ENCODE results near the gene DRC7.

Gene DRC7

DNA sequence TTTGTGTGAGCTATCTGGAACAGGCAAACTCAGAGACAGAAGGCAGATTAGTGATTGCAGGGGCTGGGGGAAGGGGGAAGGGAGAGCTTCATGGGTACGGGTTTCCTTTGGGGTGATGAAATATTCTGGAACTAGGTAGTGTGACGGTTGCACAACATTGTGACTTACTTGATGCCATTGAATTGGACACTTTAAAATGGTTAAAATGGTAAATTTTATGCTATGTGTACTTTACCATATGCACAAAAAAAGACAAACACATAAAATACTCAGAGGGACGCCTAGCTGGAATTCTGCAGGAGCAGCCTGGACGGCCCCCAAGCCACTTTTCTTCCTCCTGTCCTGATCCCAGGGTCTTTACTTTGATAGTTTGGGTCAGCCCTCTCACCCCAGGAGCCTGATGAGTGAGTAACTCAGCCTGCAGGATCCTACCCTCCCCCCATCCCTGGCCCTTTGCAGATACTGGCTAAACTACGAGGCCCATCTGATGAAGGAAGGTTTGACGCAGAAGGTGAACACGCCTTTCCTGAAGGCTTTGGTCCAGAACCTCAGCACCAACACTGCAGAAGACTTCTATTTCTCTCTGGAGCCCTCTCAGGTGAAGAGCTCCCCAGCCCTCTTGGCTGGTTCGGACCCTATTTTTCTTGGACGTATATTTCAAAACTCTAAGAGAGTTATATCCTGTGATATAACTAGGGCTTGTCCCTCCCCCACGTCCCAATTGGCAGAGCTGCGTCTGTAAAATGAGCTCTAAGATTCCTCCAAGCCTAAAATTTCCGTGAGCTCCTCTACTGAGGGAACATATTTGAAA, 18.7 kb upstream of the DRC7 start:
- no peak for FAIRE-seq
- DNase-seq (ENCODE audit: insufficient read length, low spot score), result no peak
- TF ChIP-seq POU2F2 (IDR thresholded peaks at IDR 0.05; ENCODE audit: low read depth, low read length) (no peak), POLR2A (IDR thresholded peaks at IDR 0.05; ENCODE audit: low read depth, low read length) (no peak), PAX5 (IDR thresholded peaks at IDR 0.05; ENCODE audit: insufficient read depth, low read length, severe bottlenecking) (no peak), POLR2AphosphoS5 (IDR thresholded peaks at IDR 0.05; ENCODE audit: low read depth, low read length) (no peak), TAF1 (IDR thresholded peaks at IDR 0.05; ENCODE audit: low read depth, low read length) (no peak)

DNA sequence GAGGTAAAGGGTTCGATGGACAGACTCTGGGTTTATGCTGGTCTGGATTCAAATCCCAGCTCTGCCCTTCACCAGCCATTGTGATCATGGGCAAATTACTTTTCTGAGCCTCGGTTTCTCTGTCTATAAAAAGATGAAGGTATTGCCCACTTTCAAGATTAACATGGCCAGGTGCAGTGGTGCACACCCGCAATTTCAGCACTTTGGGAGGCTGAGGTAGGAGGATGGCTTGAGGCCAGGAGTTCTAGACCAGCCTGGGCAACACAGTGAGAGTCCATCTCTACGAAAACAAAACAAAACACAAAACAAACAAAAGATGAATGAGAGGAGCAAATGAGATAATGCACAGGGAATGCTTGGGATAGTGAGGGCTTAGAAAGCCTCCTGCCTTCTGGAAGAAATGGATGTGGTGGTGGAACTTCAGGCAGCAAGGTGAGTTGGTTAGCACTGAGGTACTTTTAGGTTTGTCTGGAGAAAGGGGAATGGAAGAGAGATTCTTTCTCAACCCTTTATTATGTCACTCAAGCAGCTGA, 18.0 kb upstream of the DRC7 start:
- no peak for DNase-seq (ENCODE audit: insufficient read length, low spot score)
- TF ChIP-seq SPI1 (IDR thresholded peaks at IDR 0.05; ENCODE audit: low read depth, low read length) (no peak), POLR2A (IDR thresholded peaks at IDR 0.05; ENCODE audit: low read depth, low read length) (no peak), POLR2AphosphoS5 (IDR thresholded peaks at IDR 0.05; ENCODE audit: low read depth, low read length) (no peak), PAX5 (IDR thresholded peaks at IDR 0.05; ENCODE audit: insufficient read depth, low read length, severe bottlenecking) (no peak), POU2F2 (IDR thresholded peaks at IDR 0.05; ENCODE audit: low read depth, low read length) (no peak), TAF1 (IDR thresholded peaks at IDR 0.05; ENCODE audit: low read depth, low read length) (no peak)
- FAIRE-seq, result no peak

DNA sequence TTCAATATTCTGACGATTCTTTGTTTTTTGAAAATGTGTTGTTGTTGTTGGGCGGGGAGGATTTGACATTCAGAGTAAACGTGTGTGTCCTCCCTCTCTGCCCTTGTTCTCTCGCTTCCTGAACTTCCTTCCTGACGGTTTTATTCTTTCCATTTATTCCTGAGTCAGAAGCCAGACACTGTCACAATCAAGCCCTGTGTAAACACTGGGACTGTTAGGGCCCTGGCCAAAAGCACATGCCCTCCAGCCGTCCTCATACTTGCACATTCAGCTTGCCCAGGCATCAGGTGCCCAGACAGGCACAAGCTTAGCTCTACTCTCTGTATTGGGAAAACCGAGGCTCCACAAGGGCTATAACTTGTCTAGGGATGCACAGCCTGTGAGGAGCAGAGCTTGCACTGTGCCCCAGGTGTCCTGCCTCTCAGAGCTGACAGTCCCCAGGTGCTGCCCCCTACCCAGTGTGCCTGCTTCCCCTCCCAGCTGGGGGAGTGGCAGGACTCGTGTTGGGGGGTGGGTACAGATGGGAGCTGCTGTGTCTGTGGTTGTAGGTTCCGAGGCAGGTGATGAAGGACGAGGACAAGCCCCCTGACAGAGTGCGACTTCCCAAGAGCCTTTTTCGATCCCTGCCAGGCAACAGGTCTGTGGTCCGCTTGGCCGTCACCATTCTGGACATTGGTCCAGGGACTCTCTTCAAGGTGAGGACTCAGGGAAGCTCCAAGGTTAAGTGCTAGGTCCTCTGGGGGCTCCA, 16.8 kb upstream of the DRC7 start:
- FAIRE-seq (no peak), DNase-seq (ENCODE audit: insufficient read length, low spot score) (no peak)
- no peak for TF ChIP-seq POU2F2 (IDR thresholded peaks at IDR 0.05; ENCODE audit: low read depth, low read length)
- TF ChIP-seq POLR2A (IDR thresholded peaks at IDR 0.05; ENCODE audit: low read depth, low read length), result no peak
- no peak for TF ChIP-seq SPI1 (IDR thresholded peaks at IDR 0.05; ENCODE audit: low read depth, low read length)
- no peak for TF ChIP-seq PAX5 (IDR thresholded peaks at IDR 0.05; ENCODE audit: insufficient read depth, low read length, severe bottlenecking)

DNA sequence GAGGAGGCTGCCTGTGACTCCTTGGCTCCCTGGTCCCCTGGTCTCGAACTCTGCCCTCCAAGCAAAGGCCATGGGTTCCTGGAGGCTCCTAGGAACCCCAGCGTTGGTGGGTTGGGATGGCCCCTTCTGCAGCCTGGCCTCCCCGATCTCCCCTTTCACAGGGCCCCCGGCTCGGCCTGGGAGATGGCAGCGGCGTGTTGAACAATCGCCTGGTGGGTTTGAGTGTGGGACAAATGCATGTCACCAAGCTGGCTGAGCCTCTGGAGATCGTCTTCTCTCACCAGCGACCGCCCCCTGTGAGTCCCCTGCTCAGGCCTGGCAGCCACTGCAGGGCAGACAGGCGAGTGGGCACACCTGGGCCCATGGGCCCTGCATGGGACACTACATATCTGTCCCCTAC, 15.6 kb upstream of the DRC7 start:
- no peak for FAIRE-seq
- TF ChIP-seq PAX5 (IDR thresholded peaks at IDR 0.05; ENCODE audit: insufficient read depth, low read length, severe bottlenecking), result no peak
- TF ChIP-seq SPI1 (IDR thresholded peaks at IDR 0.05; ENCODE audit: low read depth, low read length), result no peak
- TF ChIP-seq POLR2AphosphoS5 (IDR thresholded peaks at IDR 0.05; ENCODE audit: low read depth, low read length), result no peak
- no peak for TF ChIP-seq POLR2A (IDR thresholded peaks at IDR 0.05; ENCODE audit: low read depth, low read length)
- no peak for TF ChIP-seq TAF1 (IDR thresholded peaks at IDR 0.05; ENCODE audit: low read depth, low read length)
- TF ChIP-seq POU2F2 (IDR thresholded peaks at IDR 0.05; ENCODE audit: low read depth, low read length), result no peak
- DNase-seq (ENCODE audit: insufficient read length, low spot score), result no peak

DNA sequence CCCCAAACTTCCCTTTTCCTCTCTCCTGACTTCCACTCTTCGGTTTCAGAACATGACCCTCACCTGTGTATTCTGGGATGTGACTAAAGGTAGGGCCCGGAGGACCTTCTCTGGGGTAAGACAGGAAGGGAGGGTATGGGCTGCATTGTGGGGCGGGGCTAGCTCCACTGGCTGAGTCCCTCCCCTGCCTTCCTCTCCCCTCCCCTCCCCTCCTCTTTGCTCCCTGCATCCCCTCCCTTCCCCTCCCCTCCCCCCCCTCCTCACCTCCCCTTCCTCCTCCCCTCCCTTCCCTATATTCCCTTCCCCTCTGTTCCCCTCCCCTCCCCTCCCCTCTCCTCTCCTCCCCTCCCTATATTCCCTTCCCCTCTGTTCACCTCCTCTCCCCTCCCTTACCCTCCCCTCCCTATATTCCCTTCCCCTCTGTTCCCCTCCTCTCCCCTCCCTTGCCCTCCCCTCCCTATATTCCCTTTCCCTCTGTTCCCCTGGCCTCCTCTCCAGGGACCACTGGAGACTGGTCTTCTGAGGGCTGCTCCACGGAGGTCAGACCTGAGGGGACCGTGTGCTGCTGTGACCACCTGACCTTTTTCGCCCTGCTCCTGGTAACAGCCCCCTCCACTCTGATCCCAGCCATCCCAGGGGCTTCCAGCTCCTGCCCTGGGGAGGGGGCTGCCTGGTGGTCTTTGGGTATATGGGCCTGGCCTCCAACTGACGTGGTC, 14.7 kb upstream of the DRC7 start:
- no peak for FAIRE-seq
- TF ChIP-seq POU2F2 (IDR thresholded peaks at IDR 0.05; ENCODE audit: low read depth, low read length) (no peak), PAX5 (IDR thresholded peaks at IDR 0.05; ENCODE audit: insufficient read depth, low read length, severe bottlenecking) (no peak), POLR2A (IDR thresholded peaks at IDR 0.05; ENCODE audit: low read depth, low read length) (no peak), SPI1 (IDR thresholded peaks at IDR 0.05; ENCODE audit: low read depth, low read length) (no peak), POLR2AphosphoS5 (IDR thresholded peaks at IDR 0.05; ENCODE audit: low read depth, low read length) (no peak), TAF1 (IDR thresholded peaks at IDR 0.05; ENCODE audit: low read depth, low read length) (no peak)

DNA sequence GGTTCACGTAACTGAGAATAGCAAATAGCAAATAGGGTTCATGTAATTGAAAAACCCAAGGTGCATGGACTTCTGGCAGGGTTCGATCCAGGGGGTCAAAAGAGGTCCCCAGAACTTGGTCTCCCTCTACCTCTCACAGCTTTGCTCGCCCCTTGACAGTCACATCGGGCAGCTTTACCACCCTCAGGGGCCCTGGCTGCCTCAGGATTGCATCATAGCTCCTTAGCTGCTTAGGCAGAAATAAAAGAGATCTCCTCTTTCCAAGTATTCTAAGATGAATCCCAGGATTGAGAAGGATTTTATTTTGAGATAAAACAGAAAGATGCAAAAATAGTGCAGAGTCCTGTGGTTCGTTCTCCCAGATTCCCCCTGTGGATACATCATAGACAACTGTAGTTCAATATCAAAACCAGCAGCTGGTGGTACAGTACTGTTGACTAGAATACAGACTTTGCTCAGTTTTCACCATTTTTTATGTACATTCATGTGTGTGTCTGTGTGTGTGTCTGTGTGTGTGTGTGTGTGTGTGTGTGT, 13.7 kb upstream of the DRC7 start:
- TF ChIP-seq SPI1 (IDR thresholded peaks at IDR 0.05; ENCODE audit: low read depth, low read length), result no peak
- TF ChIP-seq POLR2A (IDR thresholded peaks at IDR 0.05; ENCODE audit: low read depth, low read length), result no peak
- TF ChIP-seq TAF1 (IDR thresholded peaks at IDR 0.05; ENCODE audit: low read depth, low read length), result no peak
- TF ChIP-seq POU2F2 (IDR thresholded peaks at IDR 0.05; ENCODE audit: low read depth, low read length), result no peak
- TF ChIP-seq PAX5 (IDR thresholded peaks at IDR 0.05; ENCODE audit: insufficient read depth, low read length, severe bottlenecking), result no peak
- no peak for TF ChIP-seq POLR2AphosphoS5 (IDR thresholded peaks at IDR 0.05; ENCODE audit: low read depth, low read length)
- DNase-seq (ENCODE audit: insufficient read length, low spot score), result no peak
- FAIRE-seq, result no peak

More for the DNA sequence above, 14.7 kb upstream of the DRC7 start:
- no peak for DNase-seq (ENCODE audit: insufficient read length, low spot score)

DNA sequence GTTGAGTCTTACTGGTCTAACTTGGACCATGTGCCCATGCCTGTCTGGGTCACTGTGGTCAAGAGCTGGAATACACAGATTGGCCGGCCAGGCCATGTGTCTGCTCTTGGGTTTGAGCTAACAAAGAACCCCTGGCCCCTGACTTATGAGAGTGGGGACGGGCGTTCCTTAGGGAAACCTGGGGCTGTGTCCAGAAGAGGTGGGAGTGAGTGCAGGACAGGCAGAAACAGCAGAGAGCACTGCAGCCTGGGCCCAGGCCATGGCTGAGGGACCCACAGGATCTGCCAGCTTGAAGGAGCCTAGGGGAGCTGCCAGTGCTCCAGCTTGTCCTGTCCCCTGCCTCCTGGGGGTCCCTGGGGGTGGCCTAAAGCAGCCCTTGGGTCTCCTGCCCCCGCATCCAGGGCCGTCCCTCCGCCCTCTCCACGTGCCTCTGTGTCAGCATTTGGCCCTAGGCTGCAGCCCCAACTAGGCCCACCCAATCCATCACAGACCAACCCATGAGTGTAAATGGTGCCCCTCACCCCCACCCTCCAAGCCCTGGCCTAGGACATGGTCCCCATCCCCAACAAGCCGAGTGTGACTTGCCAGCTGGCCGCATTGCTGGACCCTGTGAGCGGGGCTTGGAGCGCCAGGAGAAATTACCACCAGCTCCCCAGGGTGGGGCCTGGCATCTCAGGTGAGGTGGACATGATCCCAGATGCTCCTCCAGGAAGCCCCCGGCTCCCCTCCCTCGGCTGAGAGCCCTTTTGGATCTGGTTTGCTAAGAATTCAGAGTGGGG, 12.5 kb upstream of the DRC7 start:
- TF ChIP-seq TAF1 (IDR thresholded peaks at IDR 0.05; ENCODE audit: low read depth, low read length), result no peak
- TF ChIP-seq SPI1 (IDR thresholded peaks at IDR 0.05; ENCODE audit: low read depth, low read length), result no peak
- no peak for TF ChIP-seq POU2F2 (IDR thresholded peaks at IDR 0.05; ENCODE audit: low read depth, low read length)
- no peak for TF ChIP-seq POLR2A (IDR thresholded peaks at IDR 0.05; ENCODE audit: low read depth, low read length)
- TF ChIP-seq POLR2AphosphoS5 (IDR thresholded peaks at IDR 0.05; ENCODE audit: low read depth, low read length), result no peak
- TF ChIP-seq PAX5 (IDR thresholded peaks at IDR 0.05; ENCODE audit: insufficient read depth, low read length, severe bottlenecking), result no peak
- DNase-seq (ENCODE audit: insufficient read length, low spot score) (no peak), FAIRE-seq (no peak)
